Fibroblast of lung (primary cell): ENCODE data around the gene WDR45B.

Experiments used
- CTCF ChIP-seq, 2 donors: IDR thresholded peaks in 1 of 2; conservative IDR thresholded peaks in 1 of 2; 1 replicate in 1 of 2; 2 replicates in 1 of 2; pipeline ENCODE4 v1.5.1; 2011 to 2012; ENCODE audit warnings: low read length in 2 of 2, control low read depth in 1 of 2, inconsistent platforms in 1 of 2, low read depth in 1 of 2, mild to moderate bottlenecking in 1 of 2
- EZH2 ChIP-seq: IDR thresholded peaks from 2 replicates; pipeline ENCODE4 v1.5.1; 2012; ENCODE audit warnings: low read length, control low read depth, mild to moderate bottlenecking; ENCODE audit errors: missing control alignments

DNA sequence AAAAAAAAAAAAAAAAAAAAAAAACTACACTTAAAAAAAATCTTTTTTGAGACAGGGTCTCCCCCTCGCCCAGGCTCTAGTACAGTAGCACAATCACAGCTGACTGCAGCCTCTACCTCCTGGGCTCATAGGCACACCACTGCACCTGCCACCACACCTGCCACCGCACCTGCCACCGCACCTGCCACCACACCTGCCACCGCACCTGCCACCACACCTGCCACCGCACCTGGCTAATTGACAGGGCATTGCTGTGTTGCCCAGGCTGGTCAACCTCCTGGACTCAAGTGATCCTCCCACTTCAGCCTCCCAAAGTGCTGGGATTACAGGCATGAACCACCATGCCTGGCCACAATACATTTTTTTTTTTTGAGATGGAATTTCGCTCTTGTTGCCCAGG, 17.6 kb upstream of the WDR45B start:
- TF ChIP-seq EZH2 (no peak), CTCF (conservative IDR thresholded peaks at IDR 0.05 in 1 of 2, IDR thresholded peaks at IDR 0.05 in 1 of 2; ENCODE audit: low read depth in 1 of 2, low read length in 2 of 2) (no peak)
